Esophagus muscularis mucosa (tissue), 4 donors: Measurements from ENCODE around the gene ZNF211. TPM values are rescaled to one million over a fixed set of nuclear protein-coding genes. Genes with fewer than 3 reads are reported as not detected.

ENCODE experiments used
- DNase-seq: peaks from one replicate; pipeline ENCODE4 v3.0.0-alpha.2; 2017; ENCODE audit errors: extremely low spot score
- H3K27ac ChIP-seq, 4 donors: fragments of 200-600 bp; sonication (generic); replicated peaks in 1 of 4; 1 replicate in 3 of 4; 2 replicates in 1 of 4; pipeline ENCODE4 v1.5.1; 2016 to 2019; ENCODE audit warnings: mild to moderate bottlenecking in 1 of 4
- H3K27me3 ChIP-seq, 4 donors: fragments of 200-600 bp; sonication (generic); one replicate each; pipeline versions ENCODE4 v1.5.1 to v1.6.0; 2016 to 2019
- H3K36me3 ChIP-seq, 4 donors: fragments of 200-600 bp; sonication (generic); one replicate each; pipeline ENCODE4 v1.5.1; 2016 to 2019
- H3K4me1 ChIP-seq, 4 donors: fragments of 200-600 bp; sonication (generic); one replicate each; pipeline ENCODE4 v1.5.1; 2016 to 2019
- H3K4me3 ChIP-seq, 4 donors: fragments of 200-600 bp; sonication (generic); 1 replicate in 2 of 4; 2 replicates in 2 of 4; pipeline ENCODE4 v1.5.1; 2016 to 2019; ENCODE audit warnings: mild to moderate bottlenecking in 4 of 4, moderate library complexity in 1 of 4
- H3K9me3 ChIP-seq, 4 donors: fragments of 200-600 bp; sonication (generic); 1 replicate in 3 of 4; 2 replicates in 1 of 4; pipeline ENCODE4 v1.5.1; 2016 to 2019
- CTCF ChIP-seq, 3 experiments: fragments of 200-600 bp in 2 of 3; fragments of 450-650 bp in 1 of 3; sonication (generic) in 2 of 3; IDR thresholded peaks; one replicate each; pipeline ENCODE4 v1.5.1; 2017 to 2019; ENCODE audit warnings: antibody characterized with exemption in 3 of 3, mild to moderate bottlenecking in 2 of 3, moderate library complexity in 1 of 3
- EP300 ChIP-seq: sonication (generic); formaldehyde crosslinking; IDR thresholded peaks from one replicate; pipeline ENCODE4 v1.6.1; 2017; ENCODE audit warnings: antibody characterized with exemption
- POLR2A ChIP-seq: fragments of 450-650 bp; IDR thresholded peaks from one replicate; pipeline ENCODE4 v1.6.1; 2017; ENCODE audit warnings: antibody characterized with exemption, moderate library complexity, mild to moderate bottlenecking, low read depth
- POLR2AphosphoS5 ChIP-seq, 2 donors: sonication (generic); formaldehyde crosslinking; IDR thresholded peaks; one replicate each; pipeline ENCODE4 v1.6.1; 2017; ENCODE audit warnings: antibody characterized with exemption in 2 of 2
- WGBS: methylation state at CpG from one replicate; pipeline ENCODE4 v1.1.5; 2018; 5-methylcytosine and 5-hydroxymethylcytosine counted together
- intact Hi-C: fragments of 100-400 bp; cut with DNase I; formaldehyde crosslinking; loops from one replicate; pipeline ENCODE4 v1.15.1; 2023
- total RNA-seq, 4 donors: library from RNA; depleted of rRNA; stranded (reverse); fragments of >200 nt; gene quantifications; one replicate each; pipeline versions ENCODE4 v1.1.0 to v1.2.1, GENCODE V29; 2016

The ZNF211 gene
- total RNA-seq, 4 donors from 2014 or later = 9.4 to 14.8 (median 11.0) TPM

- Histone ChIP-seq H3K4me1 (peaks cover 18 to 20% (median 19%) of the 10 kb centered on the region in 4 donors), H3K36me3 (peaks cover 36 to 57% (median 47%) of the 10 kb centered on the region in 4 donors), H3K4me3 (no peak overlapping the region), H3K9me3 (peaks cover 14 to 86% (median 73%) of the 10 kb centered on the region in 4 donors), H3K27me3 (no peaks in the 10 kb centered on the region), H3K27ac (no peak overlapping the region)
- intact Hi-C loops = no loop called here
- no peak for TF ChIP-seq POLR2A
- TF ChIP-seq POLR2AphosphoS5 (IDR thresholded peaks at IDR 0.05) = no peak
- no peak for TF ChIP-seq CTCF (IDR thresholded peaks at IDR 0.05)
- TF ChIP-seq EP300 = no peak
- no peak for DNase-seq
- WGBS = 96% methylated on average over 3 of the region's 3 CpGs
Observed at GRCh38 chr19:57686727-57687126, 53.8 kb downstream of the ZNF211 start.

DNA sequence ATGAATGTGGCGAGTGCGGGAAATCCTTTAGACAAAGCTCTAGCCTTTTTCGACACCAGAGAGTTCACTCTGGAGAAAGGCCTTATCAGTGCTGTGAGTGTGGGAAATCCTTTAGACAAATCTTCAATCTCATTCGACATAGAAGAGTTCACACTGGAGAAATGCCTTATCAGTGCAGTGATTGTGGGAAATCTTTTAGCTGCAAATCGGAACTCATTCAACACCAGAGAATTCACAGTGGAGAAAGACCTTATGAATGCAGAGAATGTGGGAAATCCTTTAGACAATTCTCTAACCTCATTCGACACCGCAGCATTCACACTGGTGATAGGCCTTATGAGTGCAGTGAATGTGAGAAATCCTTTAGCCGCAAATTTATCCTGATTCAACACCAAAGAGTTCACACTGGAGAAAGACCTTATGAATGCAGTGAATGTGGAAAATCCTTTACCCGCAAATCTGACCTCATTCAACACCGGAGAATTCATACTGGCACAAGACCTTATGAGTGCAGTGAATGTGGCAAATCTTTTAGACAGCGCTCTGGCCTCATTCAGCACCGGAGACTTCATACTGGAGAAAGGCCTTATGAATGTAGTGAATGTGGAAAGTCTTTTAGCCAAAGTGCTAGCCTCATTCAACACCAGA, 54.5 kb downstream of the ZNF211 start:
- 92% methylated on average over 12 of the region's 12 CpGs for WGBS
- H3K4me1 ChIP-seq = peaks cover 15 to 17% (median 16%) of the 10 kb centered on the region in 4 donors
- no peak for TF ChIP-seq EP300
- TF ChIP-seq POLR2A = no peak
- TF ChIP-seq CTCF (IDR thresholded peaks at IDR 0.05) = no peak
- TF ChIP-seq POLR2AphosphoS5 (IDR thresholded peaks at IDR 0.05) = no peak

GRCh38 chr19:57688011-57688763, 55.2 kb downstream of the ZNF211 start:
- 97% methylated on average over 6 of the region's 6 CpGs for WGBS
- intact Hi-C loops = no loop called here
- Histone ChIP-seq H3K36me3 (peaks cover 36 to 62% (median 47%) of the 10 kb centered on the region in 4 donors), H3K9me3 (peaks cover 14 to 96% (median 76%) of the 10 kb centered on the region in 4 donors), H3K4me3 (no peak overlapping the region), H3K27me3 (no peaks in the 10 kb centered on the region), H3K4me1 (peaks cover 8 to 10% (median 9%) of the 10 kb centered on the region in 4 donors), H3K27ac (no peak overlapping the region)
- TF ChIP-seq POLR2A = no peak
- no peak for TF ChIP-seq CTCF (IDR thresholded peaks at IDR 0.05)
- TF ChIP-seq EP300 = no peak
- TF ChIP-seq POLR2AphosphoS5 (IDR thresholded peaks at IDR 0.05) = no peak
- DNase-seq = no peak

More for the DNA sequence above, 54.5 kb downstream of the ZNF211 start:
- Histone ChIP-seq H3K27ac (no peak overlapping the region), H3K9me3 (peaks cover 14 to 93% (median 74%) of the 10 kb centered on the region in 4 donors), H3K27me3 (no peaks in the 10 kb centered on the region), H3K36me3 (peaks cover 36 to 57% (median 47%) of the 10 kb centered on the region in 4 donors), H3K4me3 (no peak overlapping the region)
- intact Hi-C loops = no loop called here
- no peak for DNase-seq

DNA sequence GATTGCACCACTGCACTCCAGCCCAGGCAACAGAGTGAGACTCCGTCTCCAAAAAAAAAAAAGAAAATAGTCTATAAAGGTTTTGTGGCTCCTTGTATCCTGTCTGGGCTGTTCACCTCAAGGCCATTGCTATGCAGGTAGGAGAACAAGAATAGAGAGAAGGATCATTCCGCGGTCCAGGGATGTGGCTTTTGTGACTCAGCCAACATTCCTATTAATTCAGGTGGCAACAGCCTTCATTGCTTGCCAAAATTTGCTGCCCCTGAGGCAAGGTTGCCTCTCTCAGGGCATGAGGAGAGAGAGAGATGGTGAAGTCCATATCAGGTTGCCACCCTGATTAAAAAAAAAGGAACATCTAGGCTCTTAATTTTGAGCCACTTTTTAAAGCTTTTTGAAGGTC, 56.8 kb downstream of the ZNF211 start:
- TF ChIP-seq EP300 (no peak), CTCF (IDR thresholded peaks at IDR 0.05) (no peak)
- WGBS = 94% methylated on average over 3 of the region's 3 CpGs
- peaks cover 29 to 48% (median 36%) of the 10 kb centered on the region in 4 donors for H3K36me3 ChIP-seq
- peaks cover 14 to 96% (median 75%) of the 10 kb centered on the region in 4 donors for H3K9me3 ChIP-seq
- DNase-seq = no peak
- no peaks in the 10 kb centered on the region for H3K27me3 ChIP-seq
- H3K27ac ChIP-seq = no peak overlapping the region
- H3K4me3 ChIP-seq = no peak overlapping the region
- no peaks in the 10 kb centered on the region for H3K4me1 ChIP-seq
- intact Hi-C loops = no loop called here

Other genes with a start within 250 kb of the ZNF211 start
- gene ZNF548, start 243.3 kb upstream of the ZNF211 start, total RNA-seq = 10 to 100 TPM; 20.2 to 26.3 (median 23.6) TPM
- 1 to 10 TPM; 6.1 to 9.6 (median 8.8) TPM for gene ZNF17, start 222.0 kb upstream of the ZNF211 start, total RNA-seq
- 1 to 10 TPM; 2.5 to 6.4 (median 4.6) TPM for gene ZNF749, start 197.8 kb upstream of the ZNF211 start, total RNA-seq
- 1 to 10 TPM in 3 of 4 donors, under 1 TPM in 1; 0.65 to 1.8 (median 1.3) TPM for gene VN1R1, start 176.0 kb upstream of the ZNF211 start, total RNA-seq
- 10 to 100 TPM in 1 of 4 donors, 1 to 10 TPM in 3; 7.1 to 11.5 (median 9.0) TPM for gene ZNF772, start 155.6 kb upstream of the ZNF211 start, total RNA-seq
- gene ZNF419, start 145.4 kb upstream of the ZNF211 start, total RNA-seq = 10 to 100 TPM in 2 of 4 donors, 1 to 10 TPM in 2; 9.3 to 17.8 (median 12.4) TPM
- gene ZNF773, start 133.2 kb upstream of the ZNF211 start, total RNA-seq = 10 to 100 TPM in 3 of 4 donors, 1 to 10 TPM in 1; 7.1 to 18.9 (median 16.6) TPM
- gene ZNF549, start 105.8 kb upstream of the ZNF211 start, total RNA-seq = 1 to 10 TPM; 3.7 to 6.7 (median 6.4) TPM
- 1 to 10 TPM; 3.7 to 6.7 (median 4.2) TPM for gene ZNF550, start 73.3 kb upstream of the ZNF211 start, total RNA-seq
- 1 to 10 TPM; 3.3 to 6.0 (median 4.9) TPM for gene ZNF416, start 54.3 kb upstream of the ZNF211 start, total RNA-seq
- gene ZIK1, start 49.0 kb upstream of the ZNF211 start, total RNA-seq = 1 to 10 TPM; 3.7 to 9.8 (median 6.4) TPM
- 1 to 10 TPM; 1.2 to 6.9 (median 2.8) TPM for gene ZNF530, start 33.3 kb upstream of the ZNF211 start, total RNA-seq
- gene ZNF134, start 18.9 kb upstream of the ZNF211 start, total RNA-seq = 10 to 100 TPM; 14.5 to 31.3 (median 22.1) TPM
- not detected for gene ZSCAN4, start 35.8 kb downstream of the ZNF211 start, total RNA-seq
- 1 to 10 TPM; 6.2 to 8.4 (median 6.9) TPM for gene ZNF551, start 48.8 kb downstream of the ZNF211 start, total RNA-seq
- gene ZNF154, start 76.0 kb downstream of the ZNF211 start, total RNA-seq = 1 to 10 TPM; 5.0 to 8.7 (median 7.1) TPM
- 10 to 100 TPM in 1 of 4 donors, 1 to 10 TPM in 3; 8.3 to 13.4 (median 9.8) TPM for gene ZNF671, start 94.5 kb downstream of the ZNF211 start, total RNA-seq
- gene ZNF776, start 113.6 kb downstream of the ZNF211 start, total RNA-seq = 10 to 100 TPM in 3 of 4 donors, 1 to 10 TPM in 1; 9.8 to 19.1 (median 14.1) TPM
- 10 to 100 TPM; 11.8 to 16.6 (median 13.0) TPM for gene ZNF586, start 136.5 kb downstream of the ZNF211 start, total RNA-seq
- 1 to 10 TPM; 2.9 to 5.0 (median 4.5) TPM for gene ZNF552, start 181.7 kb downstream of the ZNF211 start, total RNA-seq
- 10 to 100 TPM in 2 of 4 donors, 1 to 10 TPM in 2; 6.3 to 14.1 (median 9.3) TPM for gene ZNF587B, start 197.1 kb downstream of the ZNF211 start, total RNA-seq
- 10 to 100 TPM; 10.9 to 27.8 (median 19.8) TPM for gene ZNF587, start 216.7 kb downstream of the ZNF211 start, total RNA-seq